Fibroblast of mammary gland (primary cell): ENCODE results near the gene NR1H2.

Experiments
- DNase-seq: peaks from one replicate; pipeline ENCODE4 v3.0.0-alpha.2; 2010; ENCODE audit warnings: low read depth
- H3K4me3 ChIP-seq: 2 replicates; pipeline ENCODE4 v1.5.1; 2011; ENCODE audit warnings: low read depth, mild to moderate bottlenecking, low read length, moderate library complexity; ENCODE audit not compliant: control insufficient read depth
- TF ChIP-seq, protein P1 (sequence below): conservative IDR thresholded peaks from 2 replicates; pipeline ENCODE4 v1.5.1; 2011; ENCODE audit warnings: low read depth, low read length, inconsistent platforms; ENCODE audit not compliant: control insufficient read depth, insufficient read depth

The NR1H2 gene

GRCh38 chr19:50412419-50412818 is 36.2 kb downstream of the NR1H2 start:
- TF ChIP-seq, protein P1, sequence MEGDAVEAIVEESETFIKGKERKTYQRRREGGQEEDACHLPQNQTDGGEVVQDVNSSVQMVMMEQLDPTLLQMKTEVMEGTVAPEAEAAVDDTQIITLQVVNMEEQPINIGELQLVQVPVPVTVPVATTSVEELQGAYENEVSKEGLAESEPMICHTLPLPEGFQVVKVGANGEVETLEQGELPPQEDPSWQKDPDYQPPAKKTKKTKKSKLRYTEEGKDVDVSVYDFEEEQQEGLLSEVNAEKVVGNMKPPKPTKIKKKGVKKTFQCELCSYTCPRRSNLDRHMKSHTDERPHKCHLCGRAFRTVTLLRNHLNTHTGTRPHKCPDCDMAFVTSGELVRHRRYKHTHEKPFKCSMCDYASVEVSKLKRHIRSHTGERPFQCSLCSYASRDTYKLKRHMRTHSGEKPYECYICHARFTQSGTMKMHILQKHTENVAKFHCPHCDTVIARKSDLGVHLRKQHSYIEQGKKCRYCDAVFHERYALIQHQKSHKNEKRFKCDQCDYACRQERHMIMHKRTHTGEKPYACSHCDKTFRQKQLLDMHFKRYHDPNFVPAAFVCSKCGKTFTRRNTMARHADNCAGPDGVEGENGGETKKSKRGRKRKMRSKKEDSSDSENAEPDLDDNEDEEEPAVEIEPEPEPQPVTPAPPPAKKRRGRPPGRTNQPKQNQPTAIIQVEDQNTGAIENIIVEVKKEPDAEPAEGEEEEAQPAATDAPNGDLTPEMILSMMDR: no peak
- DNase-seq: no peak
- no peak overlapping the region for H3K4me3 ChIP-seq

- no peak for DNase-seq
- no peak overlapping the region for H3K4me3 ChIP-seq
- TF ChIP-seq, protein P1: no peak
Measured at GRCh38 chr19:50413096-50413495, 36.8 kb downstream of the NR1H2 start.

DNA sequence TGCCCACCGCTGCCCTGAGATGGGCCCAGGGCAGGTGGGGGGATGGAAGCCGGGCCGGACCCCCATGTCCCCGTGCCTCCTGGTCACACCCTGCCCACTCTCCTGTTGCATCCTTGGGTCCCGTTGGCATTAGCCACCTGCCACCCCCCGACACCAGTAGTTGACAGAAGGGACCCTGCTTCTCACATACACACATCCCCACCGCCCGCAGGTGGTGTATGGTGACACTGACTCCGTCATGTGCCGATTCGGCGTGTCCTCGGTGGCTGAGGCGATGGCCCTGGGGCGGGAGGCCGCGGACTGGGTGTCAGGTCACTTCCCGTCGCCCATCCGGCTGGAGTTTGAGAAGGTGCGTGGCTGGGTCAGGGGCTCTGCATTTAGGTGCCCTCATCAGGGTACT is 37.3 kb downstream of the NR1H2 start:
- H3K4me3 ChIP-seq: no peak overlapping the region
- DNase-seq: no peak
- TF ChIP-seq, protein P1: no peak

- TF ChIP-seq, protein P1: peak; percentile 74
- peak; percentile 69 for DNase-seq
- no peak overlapping the region for H3K4me3 ChIP-seq
Measured at GRCh38 chr19:50414864-50415660, 38.8 kb downstream of the NR1H2 start.

- TF ChIP-seq, protein P1: no peak
- H3K4me3 ChIP-seq: no peak overlapping the region
- DNase-seq: no peak
Measured at GRCh38 chr19:50415661-50416033, 39.4 kb downstream of the NR1H2 start.

DNA sequence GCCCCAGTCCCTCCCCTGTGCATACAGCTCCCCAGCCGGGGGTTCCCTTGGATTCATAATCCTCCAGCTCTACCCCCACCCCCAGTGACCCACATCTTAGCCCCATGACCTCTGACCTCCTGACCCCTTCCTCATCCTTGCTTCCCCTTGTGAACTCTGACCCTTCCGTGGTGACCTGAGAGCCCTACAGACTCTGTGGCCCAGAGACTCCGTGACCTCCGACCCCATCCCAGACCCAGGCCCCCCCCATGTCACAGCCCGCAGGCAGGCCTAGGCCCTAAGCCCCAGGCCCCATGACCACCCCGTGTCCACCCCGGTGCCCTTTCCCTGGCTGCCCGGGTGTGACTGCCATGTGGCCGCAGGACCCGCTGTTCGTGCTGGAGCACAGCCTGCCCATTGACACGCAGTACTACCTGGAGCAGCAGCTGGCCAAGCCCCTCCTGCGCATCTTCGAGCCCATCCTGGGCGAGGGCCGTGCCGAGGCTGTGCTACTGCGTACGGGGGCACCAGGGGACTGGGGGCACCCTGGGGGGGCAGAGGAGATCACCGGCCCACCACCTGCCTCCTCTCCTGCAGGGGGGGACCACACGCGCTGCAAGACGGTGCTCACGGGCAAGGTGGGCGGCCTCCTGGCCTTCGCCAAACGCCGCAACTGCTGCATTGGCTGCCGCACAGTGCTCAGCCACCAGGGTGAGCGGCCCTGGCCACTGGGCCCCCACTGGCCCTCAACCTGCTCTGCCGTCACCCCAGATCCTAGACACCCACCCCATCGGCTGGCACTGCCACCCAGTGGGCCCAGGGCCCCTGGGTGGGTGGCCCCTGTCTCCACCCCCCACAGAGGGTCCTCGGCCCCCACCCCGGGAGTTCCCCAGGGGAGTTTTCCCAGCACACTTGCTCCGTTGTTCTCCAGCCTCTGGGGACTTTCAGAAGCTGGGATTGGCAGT is 40.0 kb downstream of the NR1H2 start:
- DNase-seq: no peak
- H3K4me3 ChIP-seq: no peak overlapping the region
- TF ChIP-seq, protein P1: no peak
